Liver (tissue), 9 donors: Measurements from ENCODE around the gene CLDN20. TPM values are rescaled to one million over a fixed set of nuclear protein-coding genes. Genes with fewer than 3 reads are reported as not detected.

Experiments used
- DNase-seq: peaks from one replicate; pipeline ENCODE4 v3.0.0-alpha.2; 2017; ENCODE audit warnings: low spot score
- H3K27ac ChIP-seq, 2 donors: one replicate each; pipeline ENCODE4 v1.7.0; 2013; ENCODE audit warnings: inconsistent platforms in 2 of 2, low read length in 2 of 2, control low read depth in 1 of 2, low read depth in 1 of 2, mild to moderate bottlenecking in 1 of 2
- H3K27me3 ChIP-seq, 4 donors: one replicate each; pipeline versions ENCODE4 v1.6.1 to v1.7.0; 2013; ENCODE audit warnings: low read length in 3 of 4, inconsistent platforms in 1 of 4, mild to moderate bottlenecking in 1 of 4, moderate library complexity in 1 of 4; ENCODE audit not compliant: control insufficient read depth in 4 of 4, insufficient read depth in 4 of 4
- H3K36me3 ChIP-seq, 4 donors: one replicate each; pipeline versions ENCODE4 v1.6.1 to v1.7.0; 2013; ENCODE audit warnings: low read length in 3 of 4, mild to moderate bottlenecking in 3 of 4, low read depth in 1 of 4, moderate library complexity in 1 of 4; ENCODE audit not compliant: control insufficient read depth in 4 of 4, insufficient read depth in 3 of 4
- H3K4me1 ChIP-seq, 4 donors: one replicate each; pipeline versions ENCODE4 v1.6.1 to v1.7.0; 2013; ENCODE audit warnings: low read length in 3 of 4, mild to moderate bottlenecking in 3 of 4, moderate library complexity in 1 of 4; ENCODE audit not compliant: control insufficient read depth in 4 of 4, insufficient read depth in 4 of 4
- H3K4me3 ChIP-seq, 3 donors: one replicate each; pipeline versions ENCODE4 v1.6.1 to v1.7.0; 2013; ENCODE audit warnings: low read length in 3 of 3, control low read depth in 1 of 3, low read depth in 1 of 3, mild to moderate bottlenecking in 1 of 3
- H3K9ac ChIP-seq, 2 donors: one replicate each; pipeline ENCODE4 v1.7.0; 2013; ENCODE audit warnings: low read length in 2 of 2, mild to moderate bottlenecking in 2 of 2, moderate library complexity in 2 of 2, control low read depth in 1 of 2, low read depth in 1 of 2
- H3K9me3 ChIP-seq, 4 donors: one replicate each; pipeline versions ENCODE4 v1.6.1 to v1.7.0; 2013; ENCODE audit warnings: low read length in 3 of 4; ENCODE audit not compliant: control insufficient read depth in 4 of 4
- EGR1 ChIP-seq, 2 donors: IDR thresholded peaks; 2 replicates each; pipeline ENCODE4 v1.6.1; 2016 to 2018; ENCODE audit warnings: antibody characterized with exemption in 2 of 2, low read depth in 2 of 2
- FOXA1 ChIP-seq: IDR thresholded peaks from 2 replicates; pipeline ENCODE4 v1.6.1; 2016; ENCODE audit warnings: antibody characterized with exemption
- GABPA ChIP-seq, 2 donors: IDR thresholded peaks in 1 of 2; conservative IDR thresholded peaks in 1 of 2; 2 replicates each; pipeline ENCODE4 v1.6.1; 2016; ENCODE audit warnings: antibody characterized with exemption in 2 of 2, mild to moderate bottlenecking in 1 of 2, moderate library complexity in 1 of 2
- HNF4A ChIP-seq, 2 donors: conservative IDR thresholded peaks; 2 replicates each; pipeline ENCODE4 v1.6.1; 2016; ENCODE audit warnings: antibody characterized with exemption in 2 of 2, mild to moderate bottlenecking in 2 of 2
- HNF4G ChIP-seq: IDR thresholded peaks from 2 replicates; pipeline ENCODE4 v1.6.1; 2016; ENCODE audit warnings: antibody characterized with exemption
- JUND ChIP-seq, 2 donors: IDR thresholded peaks; 2 replicates each; pipeline ENCODE4 v1.6.1; 2016; ENCODE audit warnings: antibody characterized with exemption in 2 of 2
- NR2F2 ChIP-seq: IDR thresholded peaks from 2 replicates; pipeline ENCODE4 v1.6.1; 2016; ENCODE audit warnings: antibody characterized with exemption
- RAD21 ChIP-seq, 2 donors: IDR thresholded peaks; 2 replicates each; pipeline ENCODE4 v1.6.1; 2016; ENCODE audit warnings: antibody characterized with exemption in 2 of 2, mild to moderate bottlenecking in 2 of 2
- RXRA ChIP-seq, 2 donors: IDR thresholded peaks; 2 replicates each; pipeline ENCODE4 v1.6.1; 2017 to 2018; ENCODE audit warnings: antibody characterized with exemption in 2 of 2, mild to moderate bottlenecking in 1 of 2
- SP1 ChIP-seq: IDR thresholded peaks from 2 replicates; pipeline ENCODE4 v1.6.1; 2018; ENCODE audit warnings: antibody characterized with exemption, mild to moderate bottlenecking
- TAF1 ChIP-seq: conservative IDR thresholded peaks from 2 replicates; pipeline ENCODE4 v1.6.1; 2016; ENCODE audit warnings: antibody characterized with exemption, mild to moderate bottlenecking
- YY1 ChIP-seq: IDR thresholded peaks from 2 replicates; pipeline ENCODE4 v1.6.1; 2016; ENCODE audit warnings: antibody characterized with exemption, mild to moderate bottlenecking
- WGBS: extraction: QIAGEN DNeasy Blood & Tissue Kit; methylation state at CpG from one replicate; pipeline ENCODE4 v1.1.7; 2013; 5-methylcytosine and 5-hydroxymethylcytosine counted together
- polyA plus RNA-seq, 2 donors: library from polyadenylated mRNA; stranded (reverse) in 1 of 2; unstranded in 1 of 2; fragments of 200-250 nt in 1 of 2; fragments of >200 nt in 1 of 2; fragmentation: Nextera tagmentation in 1 of 2; extraction: Ambion mirVana in 1 of 2; gene quantifications; one replicate each; pipeline versions ENCODE4 v1.2.1 to v1.2.3, GENCODE V29; 2013 to 2015
- total RNA-seq, 2 donors: library from RNA; depleted of rRNA; stranded (reverse); fragments of >200 nt; gene quantifications; one replicate each; pipeline ENCODE4 v1.2.3, GENCODE V29; 2014
- TF ChIP-seq, protein P1 (sequence below): IDR thresholded peaks from 2 replicates; pipeline ENCODE4 v1.6.1; 2016; ENCODE audit warnings: antibody characterized with exemption, mild to moderate bottlenecking
- TF ChIP-seq, protein P2 (sequence below): IDR thresholded peaks from 2 replicates; pipeline ENCODE4 v1.6.1; 2016; ENCODE audit warnings: antibody characterized with exemption
- TF ChIP-seq, protein P3 (sequence below): fragments of 150-350 bp; IDR thresholded peaks from 2 replicates; pipeline ENCODE4 v1.5.1; 2017; ENCODE audit warnings: improper control_type of control experiment, low read depth, low read length; ENCODE audit not compliant: missing input control
- TF ChIP-seq, protein P4 (sequence below): IDR thresholded peaks from 2 replicates; pipeline ENCODE4 v1.6.1; 2016; ENCODE audit warnings: antibody characterized with exemption
- donor health status: healthy.
- donor health status: healthy.
- donor health status: healthy.
- donor health status: healthy.
- donor health status: healthy.

CLDN20 gene
- total and polyA plus RNA-seq, 4 donors = 0.26 TPM; not detected in 3

DNA sequence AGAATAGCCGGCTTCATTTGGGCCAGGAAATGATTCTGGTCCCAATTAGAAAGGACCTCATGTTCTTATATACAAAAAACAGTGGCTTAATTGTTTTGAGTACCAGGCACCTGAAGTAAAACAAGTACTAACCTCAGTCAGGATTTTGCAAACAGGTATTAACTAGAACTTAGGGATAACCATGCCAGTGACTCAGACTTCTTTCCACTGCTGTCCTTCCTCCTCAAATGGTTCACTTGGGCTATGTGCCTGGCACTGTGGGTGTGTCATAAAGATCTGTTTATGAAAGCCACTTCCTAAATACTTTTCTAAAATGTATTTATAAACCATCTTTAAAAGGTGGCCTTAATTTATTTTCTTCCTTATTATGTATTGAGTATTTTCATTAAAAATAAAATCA, 10.7 kb downstream of the CLDN20 start:
- 97% methylated on average over 1 of the region's 1 CpG for WGBS
- H3K27ac ChIP-seq = no peak overlapping the region
- H3K36me3 ChIP-seq = peaks cover 0 to 14% (median 7%) of the 10 kb centered on the region in 4 donors
- H3K27me3 ChIP-seq = no peaks in the 10 kb centered on the region
- TF ChIP-seq, protein P1, sequence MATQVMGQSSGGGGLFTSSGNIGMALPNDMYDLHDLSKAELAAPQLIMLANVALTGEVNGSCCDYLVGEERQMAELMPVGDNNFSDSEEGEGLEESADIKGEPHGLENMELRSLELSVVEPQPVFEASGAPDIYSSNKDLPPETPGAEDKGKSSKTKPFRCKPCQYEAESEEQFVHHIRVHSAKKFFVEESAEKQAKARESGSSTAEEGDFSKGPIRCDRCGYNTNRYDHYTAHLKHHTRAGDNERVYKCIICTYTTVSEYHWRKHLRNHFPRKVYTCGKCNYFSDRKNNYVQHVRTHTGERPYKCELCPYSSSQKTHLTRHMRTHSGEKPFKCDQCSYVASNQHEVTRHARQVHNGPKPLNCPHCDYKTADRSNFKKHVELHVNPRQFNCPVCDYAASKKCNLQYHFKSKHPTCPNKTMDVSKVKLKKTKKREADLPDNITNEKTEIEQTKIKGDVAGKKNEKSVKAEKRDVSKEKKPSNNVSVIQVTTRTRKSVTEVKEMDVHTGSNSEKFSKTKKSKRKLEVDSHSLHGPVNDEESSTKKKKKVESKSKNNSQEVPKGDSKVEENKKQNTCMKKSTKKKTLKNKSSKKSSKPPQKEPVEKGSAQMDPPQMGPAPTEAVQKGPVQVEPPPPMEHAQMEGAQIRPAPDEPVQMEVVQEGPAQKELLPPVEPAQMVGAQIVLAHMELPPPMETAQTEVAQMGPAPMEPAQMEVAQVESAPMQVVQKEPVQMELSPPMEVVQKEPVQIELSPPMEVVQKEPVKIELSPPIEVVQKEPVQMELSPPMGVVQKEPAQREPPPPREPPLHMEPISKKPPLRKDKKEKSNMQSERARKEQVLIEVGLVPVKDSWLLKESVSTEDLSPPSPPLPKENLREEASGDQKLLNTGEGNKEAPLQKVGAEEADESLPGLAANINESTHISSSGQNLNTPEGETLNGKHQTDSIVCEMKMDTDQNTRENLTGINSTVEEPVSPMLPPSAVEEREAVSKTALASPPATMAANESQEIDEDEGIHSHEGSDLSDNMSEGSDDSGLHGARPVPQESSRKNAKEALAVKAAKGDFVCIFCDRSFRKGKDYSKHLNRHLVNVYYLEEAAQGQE = no peak
- no peak for TF ChIP-seq FOXA1
- no peak for TF ChIP-seq TAF1
- TF ChIP-seq, protein P2, sequence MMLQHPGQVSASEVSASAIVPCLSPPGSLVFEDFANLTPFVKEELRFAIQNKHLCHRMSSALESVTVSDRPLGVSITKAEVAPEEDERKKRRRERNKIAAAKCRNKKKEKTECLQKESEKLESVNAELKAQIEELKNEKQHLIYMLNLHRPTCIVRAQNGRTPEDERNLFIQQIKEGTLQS = no peak
- TF ChIP-seq NR2F2 = no peak
- no peak for TF ChIP-seq GABPA (IDR thresholded peaks at IDR 0.05 in 1 of 2, conservative IDR thresholded peaks at IDR 0.05 in 1 of 2)
- TF ChIP-seq, protein P3, sequence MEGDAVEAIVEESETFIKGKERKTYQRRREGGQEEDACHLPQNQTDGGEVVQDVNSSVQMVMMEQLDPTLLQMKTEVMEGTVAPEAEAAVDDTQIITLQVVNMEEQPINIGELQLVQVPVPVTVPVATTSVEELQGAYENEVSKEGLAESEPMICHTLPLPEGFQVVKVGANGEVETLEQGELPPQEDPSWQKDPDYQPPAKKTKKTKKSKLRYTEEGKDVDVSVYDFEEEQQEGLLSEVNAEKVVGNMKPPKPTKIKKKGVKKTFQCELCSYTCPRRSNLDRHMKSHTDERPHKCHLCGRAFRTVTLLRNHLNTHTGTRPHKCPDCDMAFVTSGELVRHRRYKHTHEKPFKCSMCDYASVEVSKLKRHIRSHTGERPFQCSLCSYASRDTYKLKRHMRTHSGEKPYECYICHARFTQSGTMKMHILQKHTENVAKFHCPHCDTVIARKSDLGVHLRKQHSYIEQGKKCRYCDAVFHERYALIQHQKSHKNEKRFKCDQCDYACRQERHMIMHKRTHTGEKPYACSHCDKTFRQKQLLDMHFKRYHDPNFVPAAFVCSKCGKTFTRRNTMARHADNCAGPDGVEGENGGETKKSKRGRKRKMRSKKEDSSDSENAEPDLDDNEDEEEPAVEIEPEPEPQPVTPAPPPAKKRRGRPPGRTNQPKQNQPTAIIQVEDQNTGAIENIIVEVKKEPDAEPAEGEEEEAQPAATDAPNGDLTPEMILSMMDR = no peak
- no peak for TF ChIP-seq HNF4G
- DNase-seq = no peak
- H3K4me3 ChIP-seq = no peak overlapping the region
- no peaks in the 10 kb centered on the region for H3K9me3 ChIP-seq
- H3K4me1 ChIP-seq = peaks cover 0 to 1% (median 0%) of the 10 kb centered on the region in 4 donors
- no peak overlapping the region for H3K9ac ChIP-seq

DNA sequence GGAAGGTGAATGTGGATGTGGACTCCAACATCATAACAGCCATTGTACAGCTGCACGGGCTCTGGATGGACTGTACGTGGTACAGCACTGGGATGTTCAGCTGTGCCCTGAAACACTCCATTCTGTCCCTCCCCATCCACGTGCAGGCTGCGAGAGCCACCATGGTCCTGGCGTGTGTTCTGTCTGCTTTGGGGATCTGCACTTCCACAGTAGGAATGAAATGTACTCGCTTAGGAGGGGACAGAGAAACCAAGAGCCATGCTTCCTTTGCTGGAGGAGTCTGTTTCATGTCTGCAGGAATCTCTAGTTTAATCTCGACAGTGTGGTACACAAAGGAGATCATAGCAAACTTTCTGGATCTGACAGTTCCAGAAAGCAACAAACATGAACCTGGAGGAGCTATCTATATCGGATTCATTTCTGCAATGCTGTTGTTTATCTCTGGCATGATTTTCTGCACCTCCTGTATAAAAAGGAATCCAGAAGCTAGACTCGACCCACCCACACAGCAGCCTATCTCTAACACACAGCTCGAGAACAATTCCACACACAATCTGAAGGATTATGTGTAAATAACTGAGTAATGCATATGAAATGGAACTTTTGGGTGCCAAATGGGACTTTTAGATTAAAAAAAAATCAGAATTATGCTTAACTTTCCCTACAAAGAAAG, 12.1 kb downstream of the CLDN20 start:
- TF ChIP-seq, protein P4, sequence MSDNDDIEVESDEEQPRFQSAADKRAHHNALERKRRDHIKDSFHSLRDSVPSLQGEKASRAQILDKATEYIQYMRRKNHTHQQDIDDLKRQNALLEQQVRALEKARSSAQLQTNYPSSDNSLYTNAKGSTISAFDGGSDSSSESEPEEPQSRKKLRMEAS = no peak
- TF ChIP-seq GABPA (IDR thresholded peaks at IDR 0.05 in 1 of 2, conservative IDR thresholded peaks at IDR 0.05 in 1 of 2) = no peak
- Histone ChIP-seq H3K27ac (no peak overlapping the region), H3K4me1 (peaks cover 0 to 1% (median 0%) of the 10 kb centered on the region in 4 donors), H3K9ac (no peak overlapping the region), H3K36me3 (peaks cover 0 to 16% (median 7%) of the 10 kb centered on the region in 4 donors), H3K9me3 (no peaks in the 10 kb centered on the region), H3K27me3 (no peaks in the 10 kb centered on the region), H3K4me3 (no peak overlapping the region)
- DNase-seq = no peak
- 94% methylated on average over 10 of the region's 10 CpGs for WGBS

DNA sequence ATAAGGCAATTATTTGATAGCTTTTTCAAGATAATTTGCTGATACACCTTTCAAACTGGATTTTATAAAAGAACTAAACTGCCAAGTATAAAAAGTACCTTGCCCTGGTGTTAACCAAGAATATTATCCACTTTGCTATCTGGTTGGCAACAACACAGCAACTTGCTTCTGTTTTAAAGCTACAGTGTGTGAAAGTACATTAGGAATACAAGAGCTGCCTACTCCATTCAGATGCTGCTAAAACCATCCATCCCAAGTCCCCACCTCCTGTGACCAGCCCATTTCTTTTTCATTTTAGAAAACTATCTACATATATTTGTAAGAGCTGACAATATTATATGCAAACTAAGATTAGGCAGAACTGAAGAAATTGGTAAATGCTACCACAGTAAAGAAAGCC, 12.8 kb downstream of the CLDN20 start:
- H3K9me3 ChIP-seq = no peaks in the 10 kb centered on the region
- peaks cover 0 to 1% (median 0%) of the 10 kb centered on the region in 4 donors for H3K4me1 ChIP-seq
- no peak for DNase-seq
- peaks cover 0 to 16% (median 7%) of the 10 kb centered on the region in 4 donors for H3K36me3 ChIP-seq
- no peak overlapping the region for H3K9ac ChIP-seq
- no peaks in the 10 kb centered on the region for H3K27me3 ChIP-seq
- H3K27ac ChIP-seq = no peak overlapping the region
- H3K4me3 ChIP-seq = no peak overlapping the region
- TF ChIP-seq JUND (IDR thresholded peaks at IDR 0.05) (no peak), NR2F2 (no peak), RXRA (IDR thresholded peaks at IDR 0.05) (no peak), FOXA1 (no peak), SP1 (no peak), GABPA (IDR thresholded peaks at IDR 0.05 in 1 of 2, conservative IDR thresholded peaks at IDR 0.05 in 1 of 2) (no peak), YY1 (no peak), RAD21 (IDR thresholded peaks at IDR 0.05) (no peak), EGR1 (IDR thresholded peaks at IDR 0.05; ENCODE audit: low read depth in 2 of 2) (no peak), HNF4A (conservative IDR thresholded peaks at IDR 0.05) (no peak), HNF4G (no peak)
- TF ChIP-seq, protein P4 = no peak
- TF ChIP-seq, protein P2 = no peak
- TF ChIP-seq, protein P3 = no peak
